Activated T-cell treated with anti-CD3 and anti-CD28 coated beads for 48 hours (primary cell): ENCODE measurements around the gene CD81.

Experiments used
- DNase-seq: peaks from one replicate; pipeline ENCODE4 v3.0.0-alpha.2; 2020; ENCODE audit warnings: low read depth

Gene CD81

DNA sequence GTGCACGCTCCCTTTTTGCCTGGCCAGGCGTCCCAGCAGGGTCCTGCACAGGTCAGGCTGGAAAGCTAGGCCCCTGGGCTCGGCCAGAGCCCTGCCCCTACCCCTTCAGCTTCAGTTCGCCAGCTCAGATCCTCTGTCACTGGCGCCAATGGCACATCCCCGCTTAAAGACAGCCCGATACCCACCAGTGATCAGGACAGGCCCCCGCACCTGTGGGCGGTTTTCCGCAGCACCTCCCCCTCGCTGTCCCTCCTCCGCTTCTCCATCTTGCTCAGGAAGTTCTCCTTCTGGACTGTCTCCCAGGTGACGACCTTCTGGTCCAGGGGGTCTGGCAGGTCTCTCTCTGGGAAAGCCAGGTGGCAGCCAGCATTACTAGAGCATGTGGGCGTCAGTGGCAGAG lies 29.3 kb downstream of the CD81 start:
- DNase-seq: no peak

DNA sequence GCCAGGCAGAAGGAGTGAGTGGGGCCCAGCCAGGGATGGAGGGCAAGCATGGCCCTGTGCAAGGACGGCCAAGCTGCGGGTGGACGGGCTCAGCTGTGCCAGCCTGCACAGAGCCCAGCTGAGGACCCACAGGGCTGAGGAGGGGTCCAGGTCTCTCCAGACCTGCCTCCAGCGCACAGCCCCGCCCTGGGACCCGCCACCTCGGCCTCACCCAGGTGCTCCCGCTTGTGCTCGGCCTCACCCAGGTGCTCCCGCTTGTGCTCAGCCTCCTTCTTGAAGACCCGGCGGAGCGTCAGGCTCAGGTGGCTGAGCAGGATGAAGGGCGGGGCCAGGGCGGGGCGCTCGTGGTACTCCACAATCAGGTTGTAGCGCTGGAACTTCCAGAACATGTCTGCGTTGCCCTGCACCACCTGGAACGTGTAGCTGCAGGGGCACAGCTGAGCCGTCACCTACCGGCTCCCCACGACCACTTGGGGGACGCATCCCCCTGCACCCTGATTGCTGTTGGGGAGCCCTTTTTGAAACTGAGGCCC lies 29.8 kb downstream of the CD81 start:
- DNase-seq: no peak

DNA sequence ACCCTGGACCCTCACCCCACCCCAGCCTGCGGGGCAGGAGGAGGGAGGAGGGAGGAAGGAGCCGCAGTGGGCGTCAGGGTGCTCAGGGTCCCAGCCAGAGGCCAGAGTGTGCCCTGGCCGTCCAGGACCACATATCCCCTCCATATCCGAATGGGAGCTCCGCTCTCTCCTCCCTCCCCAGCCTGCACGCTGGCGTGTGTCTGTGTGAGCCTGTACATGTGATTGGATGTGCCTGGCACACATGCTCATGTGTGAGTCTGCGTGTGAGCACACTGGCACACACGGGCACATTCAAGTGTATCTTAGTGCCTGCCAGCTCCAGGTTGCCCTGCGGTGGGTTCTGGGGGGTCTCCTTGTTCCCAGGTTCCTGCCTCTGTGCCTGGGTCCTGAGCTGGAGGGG lies 31.6 kb downstream of the CD81 start:
- no peak for DNase-seq

DNA sequence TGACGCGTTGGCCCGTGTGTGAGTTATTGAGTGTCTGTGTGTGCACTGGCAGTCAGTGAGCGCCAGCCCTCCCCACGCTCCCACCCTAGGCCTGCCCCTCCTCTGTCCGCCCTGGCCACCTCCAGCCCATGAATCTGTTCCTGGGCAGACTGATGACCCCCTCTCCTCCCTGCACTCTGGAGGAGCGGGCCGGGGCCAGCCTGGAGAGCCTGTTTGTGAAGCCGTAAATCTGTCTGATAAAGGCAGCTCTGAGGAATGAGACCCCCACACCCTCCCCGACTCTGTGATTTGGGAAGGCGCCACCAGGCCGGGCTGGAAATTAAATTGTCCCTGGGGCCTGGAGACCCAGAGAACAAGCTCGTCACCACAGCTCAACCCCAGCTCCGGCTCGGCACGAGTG lies 32.0 kb downstream of the CD81 start:
- DNase-seq: no peak

DNA sequence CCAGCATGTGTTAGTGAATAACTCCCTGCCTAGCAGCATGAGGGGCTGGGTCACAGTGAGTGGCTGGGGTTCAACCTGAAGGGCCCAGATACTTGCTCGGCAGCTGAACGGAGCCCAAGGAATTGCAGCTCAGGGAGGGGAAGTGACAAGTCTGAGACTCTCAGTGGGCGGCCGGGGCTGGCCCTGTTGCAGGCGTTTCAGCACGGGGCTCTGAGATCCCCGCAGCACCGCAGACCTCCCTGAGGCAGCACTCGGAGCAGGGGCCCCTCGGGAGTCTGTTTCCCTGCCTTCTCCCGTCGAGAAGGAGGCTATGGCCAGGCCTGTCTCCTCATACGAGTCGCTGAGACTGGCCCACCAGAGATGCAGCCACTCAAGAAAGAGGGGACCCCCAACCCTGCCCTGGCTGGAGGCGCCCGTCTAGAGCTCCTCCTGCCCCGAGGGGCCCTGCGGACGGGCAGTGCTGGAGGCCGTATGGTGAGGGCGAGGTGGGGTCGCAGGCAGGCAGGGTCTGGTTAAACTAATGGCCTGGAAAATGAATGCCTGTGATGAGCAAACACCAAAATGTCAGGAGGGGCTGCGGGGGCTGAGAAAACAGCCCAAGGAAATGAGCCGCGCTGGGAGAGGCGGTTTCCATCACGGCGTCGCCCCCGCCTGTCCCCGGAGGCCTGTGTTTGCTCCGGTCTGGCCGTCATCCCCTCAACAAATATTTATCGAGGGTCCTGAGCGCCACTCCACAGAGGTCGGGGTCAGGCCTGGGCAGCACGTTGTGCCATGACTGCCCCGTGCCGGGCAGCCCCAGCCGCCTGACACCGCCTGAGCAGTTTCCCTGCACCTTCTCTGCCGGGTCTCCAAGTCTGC lies 32.7 kb downstream of the CD81 start:
- no peak for DNase-seq

DNA sequence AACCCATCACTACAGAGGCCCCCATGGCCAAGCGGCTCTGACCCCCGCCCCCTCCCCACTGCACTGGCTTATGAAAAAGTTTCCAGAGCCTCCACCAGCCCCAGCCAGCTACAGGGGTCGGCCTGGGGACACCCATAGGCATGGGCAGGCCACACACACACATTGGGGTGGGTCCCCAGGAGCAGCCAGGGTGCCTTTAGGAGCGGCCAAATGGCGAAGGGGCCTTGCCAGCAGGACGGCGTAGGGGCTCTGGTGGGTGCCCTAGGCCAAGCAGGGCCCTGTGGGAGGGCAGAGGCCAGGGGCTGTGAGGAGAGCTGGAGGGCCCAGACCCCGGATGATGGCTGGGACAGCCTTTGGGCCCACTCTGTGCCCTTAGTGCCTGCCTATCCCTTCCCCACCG lies 33.5 kb downstream of the CD81 start:
- no peak for DNase-seq

DNA sequence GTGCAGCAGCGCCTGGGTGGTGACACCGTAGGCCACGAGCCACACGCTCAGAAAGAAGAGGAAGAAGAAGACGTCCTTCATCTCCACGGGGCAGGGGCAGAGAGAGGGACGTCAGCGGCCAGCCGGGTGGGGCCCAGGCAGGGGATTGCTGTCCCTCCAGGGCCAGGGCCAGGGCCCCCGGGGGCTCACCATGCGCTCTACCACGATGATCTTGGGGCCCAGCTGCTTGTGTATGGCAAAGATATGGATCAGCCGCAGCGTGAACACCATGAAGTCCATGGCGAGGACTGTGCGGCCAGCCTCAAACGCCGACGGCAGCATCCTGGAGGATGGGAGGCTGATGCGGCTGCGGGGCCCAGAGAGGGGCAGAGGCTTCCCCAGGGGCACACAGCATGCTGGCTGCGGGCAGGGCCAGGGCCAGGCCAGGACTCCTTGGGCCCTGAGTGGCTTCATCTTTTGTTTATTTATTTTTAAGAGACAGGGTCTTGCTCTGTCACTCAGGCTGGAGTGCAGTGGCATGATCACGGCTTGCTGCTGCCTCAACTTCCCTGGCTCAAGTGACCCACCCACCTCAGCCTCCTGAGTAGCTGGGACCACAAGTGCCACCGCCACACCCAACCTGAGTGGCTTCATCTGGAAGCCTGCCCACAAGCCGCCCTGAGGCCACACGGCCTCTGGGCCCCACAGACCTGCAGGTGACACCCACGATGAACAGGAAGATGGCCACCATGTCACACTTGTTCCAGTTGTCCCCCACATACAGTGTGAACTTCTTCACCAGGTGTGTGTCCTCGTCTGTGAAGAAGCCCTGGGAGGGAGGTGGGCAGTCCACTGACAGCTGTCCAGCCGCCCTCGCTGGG lies 34.6 kb downstream of the CD81 start:
- DNase-seq: no peak

DNA sequence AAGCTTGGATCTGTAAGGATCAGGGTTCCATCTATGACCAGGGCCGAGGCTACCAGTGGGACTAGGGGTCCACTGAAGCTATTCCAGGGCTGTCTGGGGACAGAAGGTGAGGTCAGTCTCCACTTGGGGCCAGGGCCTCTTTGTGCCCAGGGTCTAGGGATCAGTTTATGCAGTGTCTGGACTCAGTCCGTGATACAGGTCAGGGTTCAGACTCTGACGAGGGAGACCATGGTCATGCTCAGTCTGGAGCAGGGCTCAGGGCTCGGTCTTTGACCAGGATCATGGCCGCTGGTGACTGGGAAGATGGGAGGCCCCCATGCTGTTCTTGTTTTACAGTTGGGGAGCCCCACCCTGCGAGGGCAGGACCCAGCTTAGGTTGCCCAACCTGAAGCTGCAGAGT lies 35.2 kb downstream of the CD81 start:
- DNase-seq: no peak

DNA sequence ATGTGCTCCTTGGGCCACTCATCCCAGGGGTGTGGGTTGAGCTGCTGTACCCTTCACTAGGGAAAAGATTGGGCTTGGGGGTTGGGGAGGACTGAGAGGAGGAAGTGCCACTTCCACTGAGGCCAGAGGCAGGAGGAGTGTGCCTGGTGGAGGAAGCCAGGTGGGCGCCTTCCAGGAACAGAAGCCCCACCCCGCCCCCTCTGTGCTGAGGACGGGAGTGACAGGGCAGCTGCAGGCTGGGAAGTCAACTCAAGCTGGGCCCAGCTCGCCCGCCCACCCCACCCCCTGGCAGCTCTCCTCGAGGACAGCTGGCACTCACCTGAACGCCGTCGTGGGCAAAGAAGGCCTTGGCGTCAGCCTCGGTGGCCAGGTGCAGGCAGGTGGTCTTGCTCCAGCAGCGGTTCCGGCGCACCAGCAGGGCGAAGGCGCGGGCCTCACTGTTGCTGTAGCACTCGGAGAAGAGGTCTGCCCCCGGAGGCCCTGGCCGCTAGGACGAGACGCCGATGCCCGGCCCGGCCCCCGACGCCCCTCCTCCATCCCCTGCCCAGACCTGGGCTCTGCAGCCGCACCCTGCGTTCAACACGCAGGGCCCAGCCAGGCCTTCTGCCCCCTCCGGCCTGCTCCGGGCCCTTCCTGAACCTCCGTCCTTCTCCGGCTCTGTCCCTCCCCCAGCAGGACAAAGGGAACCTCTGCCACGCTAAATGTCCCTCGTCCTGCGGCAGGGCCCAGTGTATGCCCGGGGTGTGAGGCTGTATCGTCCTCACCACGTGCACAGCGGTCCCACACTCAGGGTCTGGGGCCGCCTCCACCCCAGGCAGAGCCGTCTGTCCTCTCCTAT lies 36.9 kb downstream of the CD81 start:
- no peak for DNase-seq

DNA sequence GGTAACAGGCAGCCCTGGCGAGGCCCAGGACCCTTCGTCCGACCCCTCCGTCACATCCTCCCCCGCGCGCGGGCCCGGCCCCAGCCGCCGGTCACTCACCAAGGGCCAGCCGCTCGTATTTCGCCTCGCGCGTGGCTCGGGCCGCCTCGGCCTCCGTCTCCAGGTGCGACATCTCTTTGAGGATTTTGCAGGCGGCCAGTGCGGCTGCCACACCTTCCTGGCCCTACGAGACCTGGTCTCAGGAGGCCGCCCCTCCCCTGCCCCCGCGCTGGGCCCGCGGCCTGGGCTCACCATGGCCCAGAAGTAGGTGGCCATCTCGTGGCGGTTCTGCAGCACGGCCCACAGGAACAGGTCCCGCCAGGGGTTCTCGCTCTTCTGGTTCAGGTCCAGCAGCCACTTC lies 37.5 kb downstream of the CD81 start:
- no peak for DNase-seq

DNA sequence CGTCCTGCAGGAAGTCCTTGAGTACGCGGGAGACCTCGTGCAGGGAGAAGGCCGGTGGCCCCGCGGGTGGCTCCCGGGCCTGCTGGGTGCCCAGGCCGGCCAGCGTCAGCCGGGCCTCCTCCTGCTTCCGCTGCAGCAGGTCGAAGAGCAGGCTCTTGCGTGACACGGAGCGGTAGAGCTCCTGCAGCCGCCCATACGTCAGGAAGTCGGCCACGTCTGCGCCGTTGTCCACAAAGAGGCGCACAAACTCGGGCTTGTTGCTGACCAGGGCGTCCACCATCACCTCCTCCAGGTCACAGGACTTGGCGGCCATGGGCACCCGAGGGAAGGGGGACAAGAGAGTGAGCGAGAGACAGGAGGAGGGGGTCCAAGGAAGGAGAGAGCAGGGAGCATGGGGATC lies 38.1 kb downstream of the CD81 start:
- no peak for DNase-seq

DNA sequence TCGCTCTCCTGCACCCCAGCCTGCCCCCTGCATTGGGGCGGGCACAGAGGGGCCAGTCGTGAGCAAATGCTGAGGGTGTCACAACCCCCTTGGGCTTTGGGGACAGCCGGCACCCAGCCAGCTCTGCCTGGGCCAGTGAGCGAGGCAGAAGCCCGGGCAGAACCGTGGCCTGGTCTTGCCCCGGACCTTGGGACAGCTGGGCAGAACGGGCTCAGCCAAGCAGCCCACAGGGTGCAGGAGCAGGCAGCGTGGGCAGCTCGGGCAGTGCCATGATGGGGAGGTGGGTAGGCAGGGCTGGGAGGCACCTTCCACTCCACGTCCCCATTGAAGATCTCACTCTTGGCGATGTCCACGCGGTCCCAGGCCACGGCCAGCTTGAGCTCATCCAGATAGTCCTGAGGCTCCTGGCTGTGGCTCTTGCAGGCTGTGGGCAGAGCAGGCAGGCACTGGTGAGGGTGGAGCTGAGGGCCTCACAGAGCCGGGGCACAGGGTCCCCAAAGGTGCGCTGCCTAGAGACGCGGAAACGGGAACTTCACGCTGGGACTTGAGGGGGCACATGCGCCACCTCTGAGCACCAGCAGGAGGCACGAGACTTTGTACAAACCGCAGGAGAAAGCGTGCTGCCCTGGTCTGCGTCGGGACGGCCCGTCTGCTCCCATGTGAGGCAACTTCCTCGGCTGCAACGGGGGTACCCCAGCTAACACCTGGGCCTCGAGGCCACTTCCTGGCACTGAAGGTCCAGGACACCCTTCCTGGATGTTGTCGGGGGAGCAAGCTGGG lies 38.7 kb downstream of the CD81 start:
- no peak for DNase-seq

DNA sequence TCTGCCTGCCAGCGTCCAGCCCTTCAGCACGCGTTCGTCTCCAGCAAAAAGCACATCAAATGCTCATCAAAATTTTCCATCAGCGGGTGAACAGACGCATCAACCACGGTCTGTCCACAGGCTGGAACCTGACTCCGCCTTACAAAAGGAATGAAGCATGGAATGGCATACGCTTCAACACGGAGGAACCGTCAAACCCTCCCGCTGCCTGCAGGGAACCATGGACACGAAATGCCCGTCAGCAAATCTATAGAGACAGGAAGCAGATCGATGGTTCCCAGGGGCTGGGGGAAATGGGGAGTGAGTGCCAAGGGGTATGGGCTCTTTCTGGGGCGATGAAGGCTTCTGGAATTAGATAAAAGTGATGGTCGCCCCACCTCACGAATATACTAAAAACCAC lies 39.7 kb downstream of the CD81 start:
- DNase-seq: no peak

DNA sequence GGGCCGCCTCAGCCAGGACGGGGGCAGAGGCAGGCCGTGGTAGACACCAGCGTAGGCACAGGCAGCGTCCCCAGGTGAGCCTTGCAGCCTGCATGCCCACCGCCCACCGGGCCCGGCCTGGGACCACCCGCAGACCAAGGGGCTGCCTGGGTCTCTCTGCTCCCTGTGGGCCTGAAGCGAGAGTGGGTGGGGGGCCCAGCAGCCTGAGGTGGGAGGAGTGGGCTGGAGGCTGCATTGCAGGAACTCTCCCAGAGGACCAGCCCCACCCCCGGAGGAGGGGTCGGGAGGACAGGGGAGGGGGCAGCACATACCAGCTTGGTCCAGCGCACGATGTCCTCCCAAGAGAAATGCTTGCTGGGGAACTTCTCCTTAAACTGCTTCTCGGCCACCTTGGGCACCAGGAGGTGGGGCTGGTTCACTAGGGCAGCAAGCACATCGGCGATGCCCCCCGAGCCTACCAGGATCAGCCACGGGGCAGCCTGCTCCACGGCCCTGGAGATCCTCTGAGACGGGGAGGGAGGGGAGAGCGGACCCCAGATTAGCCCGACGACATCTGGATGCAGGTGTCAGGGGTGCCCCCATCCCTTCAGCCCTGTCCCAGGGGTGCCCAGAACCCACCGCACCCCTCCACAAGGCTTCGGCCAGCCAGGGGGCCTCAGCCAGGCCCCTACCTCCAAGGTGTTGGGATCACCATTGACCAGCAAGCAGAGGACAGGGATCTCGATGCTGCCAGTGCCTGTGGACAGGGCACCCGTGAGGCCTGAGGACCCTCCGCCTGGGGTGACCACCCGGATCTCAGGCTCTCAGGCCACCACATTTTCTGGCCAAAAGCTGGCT lies 41.0 kb downstream of the CD81 start:
- DNase-seq: no peak

DNA sequence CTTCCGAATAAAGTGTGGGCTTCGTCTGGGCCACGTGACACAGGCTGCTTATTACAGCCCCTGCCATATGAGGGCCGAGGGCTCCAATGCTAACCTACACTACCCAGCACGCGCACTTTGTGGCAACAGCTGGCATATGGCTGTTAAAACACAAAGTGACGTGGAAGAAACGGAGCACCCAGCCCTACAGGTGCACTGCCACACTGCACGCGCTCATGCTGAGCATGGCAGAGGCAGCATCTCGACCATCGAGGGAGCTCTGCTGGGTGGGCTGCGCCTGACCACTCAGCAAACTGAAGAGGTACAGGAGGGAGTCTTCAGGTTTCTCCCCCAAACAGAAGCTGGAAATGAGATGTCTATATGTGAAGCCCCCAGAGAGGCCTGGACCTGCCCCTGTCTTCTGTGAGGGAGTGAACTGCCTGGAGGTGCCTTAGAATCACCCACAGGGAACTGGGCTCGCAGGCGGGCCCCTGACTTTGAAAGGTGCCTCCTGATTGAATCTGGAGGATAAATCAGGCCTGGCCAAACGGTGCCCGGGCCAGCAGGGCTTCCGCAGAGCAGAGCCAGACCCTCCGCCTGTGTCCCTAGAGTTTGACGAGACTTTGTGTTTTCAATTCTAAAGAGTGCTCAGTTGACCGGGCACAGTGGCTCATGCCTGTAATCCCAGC lies 41.7 kb downstream of the CD81 start:
- DNase-seq: no peak

DNA sequence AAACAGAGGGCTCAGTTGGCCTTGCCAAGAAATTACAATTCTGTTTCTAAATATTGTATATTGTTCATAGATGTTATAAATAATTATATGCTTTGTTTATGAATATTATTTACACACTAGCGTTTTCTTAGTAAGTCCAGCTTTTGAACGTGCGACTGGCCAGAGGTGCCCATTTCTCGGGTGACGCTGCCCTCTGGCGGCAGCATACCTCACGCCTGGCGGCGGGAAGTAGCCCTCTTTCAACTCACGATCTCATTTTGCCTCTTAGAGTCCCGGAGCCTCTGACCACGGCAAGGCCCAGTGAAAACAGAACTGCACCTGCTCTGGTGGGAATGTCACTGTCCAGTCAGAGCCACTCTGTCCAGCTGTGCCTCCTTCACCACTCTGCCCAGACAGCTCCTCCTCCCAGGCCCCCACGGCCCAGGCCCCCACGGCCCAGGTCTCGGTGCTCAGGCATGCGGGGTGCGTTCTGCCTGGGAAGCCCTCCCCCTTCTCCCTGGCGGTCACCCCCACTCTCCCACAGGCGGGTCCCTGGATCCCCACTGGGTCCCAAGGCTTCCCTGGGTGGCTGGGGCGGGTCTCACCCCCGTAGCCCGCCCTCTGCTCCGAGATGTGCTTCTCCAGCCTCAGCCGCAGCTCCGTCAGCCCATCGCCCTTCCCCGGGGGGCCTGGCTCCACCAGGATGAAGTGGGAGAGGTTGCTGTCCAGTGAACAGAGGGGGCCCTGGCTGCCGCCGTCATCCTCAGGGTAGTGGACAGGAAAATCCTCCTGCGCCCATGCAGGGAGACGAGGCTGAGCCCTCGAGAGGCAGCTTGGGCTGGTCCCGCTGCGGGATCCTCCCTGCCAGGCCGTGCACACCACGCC lies 42.8 kb downstream of the CD81 start:
- DNase-seq: peak; percentile 61

DNA sequence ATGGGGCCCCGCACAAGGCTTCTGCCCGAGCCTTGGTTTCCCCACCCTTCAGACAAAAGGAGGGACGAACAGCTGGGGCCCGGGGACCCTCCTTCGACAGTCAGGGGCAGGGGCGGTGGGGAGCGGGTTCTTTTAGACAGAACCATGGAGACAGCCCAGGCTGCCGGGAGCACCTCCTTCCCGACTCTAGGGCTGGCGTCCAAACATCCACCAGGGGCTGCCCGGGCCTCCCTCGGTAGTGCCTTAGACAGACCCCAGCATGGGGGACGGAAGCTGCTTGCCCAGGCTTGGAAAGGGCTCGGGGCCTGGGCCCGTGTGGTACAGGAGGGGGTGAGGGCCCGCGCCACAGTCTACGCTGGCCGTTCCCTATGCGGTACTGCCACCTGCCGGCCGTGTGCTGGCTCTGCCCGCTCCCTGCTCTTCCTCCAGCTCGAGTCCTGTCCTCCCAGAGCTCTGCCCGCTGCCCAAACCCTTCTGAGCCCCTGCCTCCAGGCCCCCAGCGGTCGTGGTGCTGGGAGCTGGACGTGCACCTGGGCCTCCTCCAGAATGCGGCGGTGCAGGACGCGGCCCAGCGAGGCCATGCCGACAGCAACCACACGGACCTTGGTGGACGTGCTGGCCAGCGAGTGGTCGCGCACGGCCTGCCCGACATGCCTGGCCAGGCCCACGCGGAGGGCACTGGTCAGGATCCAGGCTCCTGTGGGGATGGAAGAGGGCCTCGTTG lies 43.6 kb downstream of the CD81 start:
- peak; percentile 66 for DNase-seq
